IMR-90 (cell line): ENCODE measurements around the gene CLEC3B. TPM values are rescaled to one million over a fixed set of nuclear protein-coding genes. Genes with fewer than 3 reads are reported as not detected.

Experiments used
- ATAC-seq: fragments of 200-7000 bp; cut with Tn5 transposase; 2 replicates; pipeline ENCODE4 v1.9.1; 2020; ENCODE audit warnings: low read depth, mild to moderate bottlenecking, moderate library complexity
- BruUV-seq: library from RNA; stranded (reverse); fragments of 400-500 nt; replicated peaks from 2 replicates; lab custom pipeline; 2021; lab: Mats Ljungman, UMichigan
- CTCF ChIA-PET: fragments of 300-600 bp; formaldehyde crosslinking; extraction: SDS; loops from one replicate; lab custom pipeline; 2021; ENCODE audit warnings: antibody characterized with exemption; lab: Yijun Ruan, JAX
- POLR2A ChIA-PET: fragments of 300-600 bp; sonication (Branson Sonifier 250); formaldehyde crosslinking; loops from one replicate; lab custom pipeline; 2022; ENCODE audit warnings: antibody characterized with exemption; ENCODE audit not compliant: unreplicated experiment; lab: Charles Lee
- DNase-seq: peaks from one replicate; pipeline ENCODE4 v3.0.0; 2013
- H2AFZ ChIP-seq: replicated peaks from 2 replicates; pipeline ENCODE3; 2013; ENCODE audit warnings: low read length, mild to moderate bottlenecking; ENCODE audit not compliant: poor library complexity
- H2AK5ac ChIP-seq: 2 replicates; pipeline ENCODE4 v1.6.1; 2013; ENCODE audit warnings: low read depth, low read length, inconsistent platforms
- H2AK9ac ChIP-seq: replicated peaks from 2 replicates; pipeline ENCODE3; 2013; ENCODE audit warnings: mild to moderate bottlenecking, low read depth, low read length, moderate library complexity; ENCODE audit not compliant: poor library complexity
- H2BK120ac ChIP-seq: 2 replicates; pipeline ENCODE4 v1.6.1; 2013; ENCODE audit warnings: low read depth, low read length, inconsistent platforms
- H2BK15ac ChIP-seq: 3 replicates; pipeline ENCODE4 v1.6.1; 2013; ENCODE audit warnings: low read depth, low read length, inconsistent platforms
- H2BK20ac ChIP-seq: 2 replicates; pipeline ENCODE4 v1.6.1; 2013; ENCODE audit warnings: low read depth, mild to moderate bottlenecking, inconsistent platforms, low read length, moderate library complexity
- H2BK5ac ChIP-seq: 2 replicates; pipeline ENCODE4 v1.6.1; 2013; ENCODE audit warnings: mild to moderate bottlenecking, low read depth, low read length, inconsistent platforms; ENCODE audit not compliant: poor library complexity, severe bottlenecking
- H3K14ac ChIP-seq: replicated peaks from 2 replicates; pipeline ENCODE4 v1.6.1; 2013; ENCODE audit warnings: low read depth, low read length, inconsistent platforms
- H3K18ac ChIP-seq: 2 replicates; pipeline ENCODE4 v1.6.1; 2013; ENCODE audit warnings: low read depth, low read length, control low read depth
- H3K23ac ChIP-seq: 2 replicates; pipeline ENCODE4 v1.6.1; 2013; ENCODE audit warnings: low read depth, low read length, inconsistent platforms
- H3K27ac ChIP-seq: 2 replicates; pipeline ENCODE4 v1.5.1; 2013; ENCODE audit warnings: mild to moderate bottlenecking, control low read depth, low read length; ENCODE audit not compliant: insufficient read depth
- H3K27me3 ChIP-seq: 2 replicates; pipeline ENCODE4 v1.6.1; 2013; ENCODE audit warnings: low read length; ENCODE audit not compliant: control insufficient read depth, insufficient read depth
- H3K36me3 ChIP-seq: 2 replicates; pipeline ENCODE4 v1.6.1; 2013; ENCODE audit warnings: low read length, mixed read lengths; ENCODE audit not compliant: control insufficient read depth, insufficient read depth
- H3K4ac ChIP-seq: 2 replicates; pipeline ENCODE4 v1.6.1; 2013; ENCODE audit warnings: low read depth, low read length, inconsistent platforms
- H3K4me1 ChIP-seq: 2 replicates; pipeline ENCODE4 v1.6.1; 2013; ENCODE audit warnings: low read length, mixed read lengths; ENCODE audit not compliant: control insufficient read depth, insufficient read depth
- H3K4me2 ChIP-seq: 2 replicates; pipeline ENCODE4 v1.6.1; 2013; ENCODE audit warnings: low read depth, mild to moderate bottlenecking, control low read depth, low read length, moderate library complexity
- H3K4me3 ChIP-seq: 2 replicates; pipeline ENCODE4 v1.5.1; 2013; ENCODE audit warnings: low read depth, mild to moderate bottlenecking, control low read depth, low read length, moderate library complexity; ENCODE audit not compliant: insufficient read depth
- H3K56ac ChIP-seq: 2 replicates; pipeline ENCODE4 v1.6.1; 2013; ENCODE audit warnings: low read length, inconsistent platforms; ENCODE audit not compliant: insufficient read depth; ENCODE audit errors: extremely low read depth
- H3K79me1 ChIP-seq, 2 experiments: 2 replicates each; pipeline ENCODE4 v1.6.1; 2013; ENCODE audit warnings: low read length in 2 of 2, inconsistent platforms in 1 of 2, low read depth in 1 of 2
- H3K9ac ChIP-seq: 2 replicates; pipeline ENCODE4 v1.6.1; 2013; ENCODE audit warnings: low read depth, low read length, control low read depth
- H3K9me1 ChIP-seq: 2 replicates; pipeline ENCODE4 v1.6.1; 2013; ENCODE audit warnings: low read length, inconsistent platforms; ENCODE audit not compliant: insufficient read depth
- H3K9me3 ChIP-seq: 2 replicates; pipeline ENCODE4 v1.6.1; 2013; ENCODE audit warnings: low read length; ENCODE audit not compliant: control insufficient read depth, insufficient read depth
- H4K20me1 ChIP-seq: 2 replicates; pipeline ENCODE4 v1.6.1; 2013; ENCODE audit warnings: low read length, inconsistent platforms; ENCODE audit not compliant: insufficient read depth
- H4K5ac ChIP-seq: 2 replicates; pipeline ENCODE4 v1.6.1; 2013; ENCODE audit warnings: mild to moderate bottlenecking, low read depth, low read length, control low read depth
- H4K8ac ChIP-seq, 2 experiments: 2 replicates each; pipeline ENCODE4 v1.6.1; 2013; ENCODE audit warnings: low read depth in 2 of 2, low read length in 2 of 2, control low read depth in 1 of 2, inconsistent platforms in 1 of 2
- H4K91ac ChIP-seq: 2 replicates; pipeline ENCODE4 v1.6.1; 2013; ENCODE audit warnings: low read depth, low read length, inconsistent platforms; ENCODE audit not compliant: insufficient read depth
- ELK1 ChIP-seq: fragments of 150-350 bp; IDR thresholded peaks from 2 replicates; pipeline ENCODE4 v1.6.1; 2016; ENCODE audit warnings: low read depth, mild to moderate bottlenecking, low read length, moderate library complexity, borderline replicate concordance
- FOS ChIP-seq: fragments of 150-350 bp; IDR thresholded peaks from 2 replicates; pipeline ENCODE4 v1.6.1; 2016; ENCODE audit warnings: low read depth, low read length
- MAFK ChIP-seq: IDR thresholded peaks from 2 replicates; pipeline ENCODE4 v1.6.1; 2012; ENCODE audit warnings: low read depth, low read length, improper control_type of control experiment
- RFX5 ChIP-seq: IDR thresholded peaks from 2 replicates; pipeline ENCODE4 v1.8.0; 2012; ENCODE audit warnings: low read depth, mild to moderate bottlenecking, low read length, moderate library complexity
- SMC3 ChIP-seq: fragments of 150-350 bp; IDR thresholded peaks from 2 replicates; pipeline ENCODE4 v1.6.1; 2016; ENCODE audit warnings: low read depth, mild to moderate bottlenecking, antibody characterized with exemption, low read length, moderate library complexity
- WGBS, 2 experiments: methylation state at CpG; one replicate each; pipeline versions ENCODE4 v1.1.5 to v1.1.7; 2013; ENCODE audit warnings: missing lambda C conversion rate in 2 of 2; ENCODE audit not compliant: insufficient read length in 1 of 2; ENCODE audit errors: extremely low coverage in 2 of 2; 5-methylcytosine and 5-hydroxymethylcytosine counted together
- dilution Hi-C: fragments of 300-500 bp; cut with HindIII; formaldehyde crosslinking; loops from one replicate; pipeline ENCODE4 v1.14.3; 2018; ENCODE audit warnings: low sequenced_read_pairs; ENCODE audit not compliant: unreplicated experiment
- in situ Hi-C: fragments of 300-500 bp; cut with MboI; formaldehyde crosslinking; loops from 3 replicates; pipeline ENCODE4 v1.14.3; 2019; ENCODE audit warnings: low sequenced_read_pairs, inconsistent platforms, mixed read lengths
- intact Hi-C: fragments of 100-400 bp; cut with micrococcal nuclease; formaldehyde crosslinking; loops from 2 replicates; pipeline ENCODE4 v1.10.0; 2022
- polyA plus RNA-seq, 3 experiments: library from polyadenylated mRNA; depleted of rRNA; stranded (reverse); fragments of >200 nt; gene quantifications; 2 replicates each; pipeline ENCODE4 v1.2.3, GENCODE V29; 2012; ENCODE audit warnings: low replicate concordance in 1 of 3
- total RNA-seq: library from RNA; depleted of rRNA; stranded (reverse); fragments of >200 nt; gene quantifications from 2 replicates; pipeline ENCODE4 v1.2.3, GENCODE V29; 2012

The CLEC3B gene
- total and polyA plus RNA-seq, 2 of the 4 experiments (the other 2 are of a cell fraction) = 3.6 to 13.2 TPM

- no peak overlapping the region for H2BK120ac ChIP-seq
- H3K4me2 ChIP-seq = no peak overlapping the region
- no peak overlapping the region for H2AK5ac ChIP-seq
- no peak overlapping the region for H3K14ac ChIP-seq
- peaks cover 4% of the 10 kb centered on the region; the same call in 1 of the 2 replicates for H3K36me3 ChIP-seq
- in situ Hi-C loops = no loop called here
- peaks cover 48 to 66% of the 10 kb centered on the region in 2 experiments for H3K79me1 ChIP-seq
- H4K8ac ChIP-seq = no peak overlapping the region
- TF ChIP-seq RFX5 (no peak), MAFK (no peak), SMC3 (no peak), FOS (no peak), ELK1 (no peak)
- peaks cover 13% of the 10 kb centered on the region for H3K9me1 ChIP-seq
- WGBS, 2 experiments = 100% methylated on average over 1 of the region's 6 CpGs; no CpG with 5 or more reads in 1 of the 2 experiments
- no peak overlapping the region for H4K91ac ChIP-seq
- no TSS peak for BruUV-seq
- H2BK20ac ChIP-seq = no peak overlapping the region
- H4K5ac ChIP-seq = no peak overlapping the region
- H3K27ac ChIP-seq = no peak overlapping the region
- H2AFZ ChIP-seq = no peak overlapping the region
- H3K9me3 ChIP-seq = no peaks in the 10 kb centered on the region
- intact Hi-C loops = no loop called here
- no peak for ATAC-seq
- H3K9ac ChIP-seq = no peak overlapping the region
- POLR2A ChIA-PET = no interaction called here
- dilution Hi-C loops = no loop called here
- peaks cover 39% of the 10 kb centered on the region for H4K20me1 ChIP-seq
- no peak for DNase-seq
- no peak overlapping the region for H2BK5ac ChIP-seq
- H2AK9ac ChIP-seq = no peak overlapping the region
- H3K4me1 ChIP-seq = peaks cover 8% of the 10 kb centered on the region
- no peak overlapping the region for H3K4ac ChIP-seq
- H3K56ac ChIP-seq = no peak overlapping the region
- H3K23ac ChIP-seq = no peak overlapping the region
- H3K4me3 ChIP-seq = no peak overlapping the region
- H2BK15ac ChIP-seq = no peak overlapping the region
- H3K18ac ChIP-seq = no peak overlapping the region
- CTCF ChIA-PET = interaction anchor here (0.6 kb wide), 3 partner anchors 50 to 339 kb away, joined by 3 read pairs; partner anchors contain the start of gene ZNF35
- H3K27me3 ChIP-seq = no peaks in the 10 kb centered on the region
Observed at GRCh38 chr3:44987332-44987731, 38.8 kb upstream of the CLEC3B start.
